Brain pericyte (primary cell): ENCODE measurements around the gene TRAF3.
"Not testable (repeated sequence)": the region's sequence is repeated elsewhere in the genome, so short reads cannot be mapped to it uniquely, and the experiment has no call there.

Experiments used
- DNase-seq: peaks from one replicate; pipeline ENCODE4 v3.0.0-alpha.2; 2012; ENCODE audit warnings: low read depth, low spot score

TRAF3 gene

DNA sequence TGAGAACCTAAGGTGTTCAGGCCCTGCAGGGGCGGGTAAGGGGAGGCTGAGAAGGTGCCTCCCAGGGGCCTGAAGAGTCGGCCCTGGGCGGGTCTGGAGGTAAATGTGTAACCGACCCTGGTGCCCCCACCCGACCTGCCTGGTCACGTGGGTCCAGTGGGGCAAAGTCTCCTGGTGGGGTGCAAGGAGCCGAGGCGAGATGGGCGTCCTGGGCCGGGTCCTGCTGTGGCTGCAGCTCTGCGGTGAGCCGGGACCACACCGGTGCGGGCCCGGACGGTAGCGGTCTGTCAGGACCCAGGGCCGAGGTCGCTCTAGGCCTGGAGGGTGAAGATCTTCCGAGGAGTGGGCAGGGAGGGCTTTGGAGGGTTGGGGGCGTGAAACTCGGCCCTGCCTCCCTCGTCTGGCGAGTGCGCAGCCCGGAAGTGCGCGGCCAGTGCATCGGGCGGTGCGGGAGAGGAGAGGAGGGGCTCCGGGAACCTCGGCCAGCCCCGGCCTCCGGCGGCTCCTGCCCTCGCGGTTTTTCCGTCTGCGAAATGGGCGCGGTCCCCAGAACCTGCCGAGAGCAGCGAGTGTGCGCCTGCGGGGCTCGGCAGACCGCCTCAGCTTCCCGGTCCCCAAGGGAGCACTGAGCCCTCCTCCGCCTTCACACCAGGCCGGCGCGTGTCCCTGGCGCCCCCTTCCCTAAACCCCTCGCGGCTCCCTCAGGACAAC is 145.4 kb downstream of the TRAF3 start, which contains the start of gene AMN:
Gene AMN (plus strand): TSS at position 174 of the 711 bp plus-strand sequence. CDS start 26 bp downstream, at position 200.
- DNase-seq: no peak

DNA sequence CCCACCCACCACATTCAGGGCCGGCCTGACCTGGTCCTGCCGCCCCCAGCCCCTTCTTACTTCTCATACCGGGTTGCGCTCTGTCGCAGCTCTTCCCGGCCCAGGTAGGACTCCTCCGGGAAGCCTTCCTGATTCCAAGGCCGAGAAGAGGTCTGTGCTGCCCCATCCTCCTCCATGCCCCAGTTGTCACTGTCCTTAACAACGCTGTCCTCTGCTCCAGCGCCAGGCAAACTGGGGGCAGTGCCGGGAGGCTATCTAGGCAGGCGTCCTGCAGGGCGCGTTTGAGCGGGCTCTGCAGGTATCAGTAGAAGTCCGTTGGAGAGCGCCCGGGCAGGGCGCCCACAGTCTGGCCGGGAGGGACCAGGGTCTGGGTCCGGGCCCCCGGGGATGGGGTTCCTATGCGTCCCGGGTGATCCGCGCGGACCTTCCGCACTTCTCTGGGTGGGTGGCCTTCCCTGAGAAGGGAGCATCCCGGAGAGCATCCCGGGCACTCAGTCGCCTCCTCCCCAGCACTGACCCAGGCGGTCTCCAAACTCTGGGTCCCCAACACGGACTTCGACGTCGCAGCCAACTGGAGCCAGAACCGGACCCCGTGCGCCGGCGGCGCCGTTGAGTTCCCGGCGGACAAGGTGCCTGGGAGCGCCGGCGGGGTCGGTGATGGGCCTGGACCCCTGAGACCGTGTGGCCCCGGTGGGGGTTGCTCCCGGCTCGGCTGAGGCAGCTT is 146.1 kb downstream of the TRAF3 start:
- DNase-seq: no peak

- DNase-seq: no peak
These were observed 146.8 kb downstream of the TRAF3 start for GRCh38 chr14:102923925-102924486.

DNA sequence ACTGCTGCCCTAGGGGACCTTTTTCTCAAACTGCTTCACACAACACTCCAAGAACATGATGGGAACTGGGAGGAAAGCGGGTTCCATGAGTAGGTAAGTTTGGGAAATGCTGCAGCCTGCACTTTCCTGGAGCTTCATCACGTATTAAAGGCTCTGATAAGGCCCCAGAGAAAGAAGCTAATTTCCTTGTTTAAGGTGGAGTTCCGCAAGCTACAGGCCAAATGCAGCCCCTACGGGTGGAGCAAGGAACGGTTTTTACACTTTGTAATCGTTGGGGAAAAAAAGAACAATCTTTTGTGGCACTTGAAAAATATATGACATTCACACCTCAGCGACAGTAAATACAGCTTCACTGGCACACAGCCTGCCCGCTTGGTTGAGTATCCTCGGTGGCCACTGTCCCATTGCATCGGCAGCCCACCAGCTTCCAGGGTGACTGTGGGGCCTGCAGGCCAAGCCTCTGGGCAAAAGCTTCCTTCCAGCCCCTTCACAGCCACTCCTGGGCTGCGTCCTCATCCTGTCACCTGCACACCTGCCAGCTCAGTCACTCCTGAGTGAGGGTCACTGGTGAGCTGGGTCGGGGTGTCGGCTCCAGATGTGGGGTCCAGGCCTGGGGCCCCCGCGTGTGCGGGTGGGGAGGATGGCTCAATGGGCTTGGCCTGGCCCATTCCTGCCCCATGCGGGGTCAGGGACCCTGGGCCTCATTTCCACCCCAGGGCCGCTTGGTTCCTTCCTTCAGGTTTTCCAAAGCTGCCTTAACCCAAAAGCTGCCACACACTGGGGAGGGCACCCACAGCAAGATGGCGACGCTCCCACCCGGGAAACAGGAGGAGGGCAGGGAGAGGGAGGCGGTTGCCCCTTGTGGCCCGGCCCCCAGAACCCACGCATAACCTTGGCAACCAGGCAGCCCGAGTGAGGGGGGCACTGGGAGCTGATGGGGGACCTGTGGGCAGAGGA is 147.7 kb downstream of the TRAF3 start:
- DNase-seq: no peak

GRCh38 chr14:102925646-102926045 is 148.4 kb downstream of the TRAF3 start:
- DNase-seq: no peak

GRCh38 chr14:102926104-102926503 is 148.9 kb downstream of the TRAF3 start:
- DNase-seq: no peak

DNA sequence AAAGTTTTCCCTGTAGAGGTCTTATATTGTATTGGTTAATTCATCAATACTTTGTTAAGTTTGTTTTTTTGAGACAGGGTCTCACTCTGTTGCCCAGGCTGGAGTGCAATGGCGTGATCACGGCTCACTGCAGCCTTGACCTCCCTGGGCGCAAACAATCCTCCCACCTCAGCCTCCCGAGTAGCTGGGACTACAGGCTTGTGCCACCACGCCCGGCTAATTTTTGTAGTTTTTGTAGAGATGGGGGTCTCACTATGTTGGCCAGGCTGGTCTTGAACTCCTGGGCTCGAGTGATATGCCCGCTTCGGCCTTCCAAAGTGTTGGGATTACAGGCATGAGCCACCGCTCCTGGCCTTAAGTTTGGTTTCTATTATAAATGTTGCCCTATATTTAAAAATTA is 149.6 kb downstream of the TRAF3 start:
- not testable (repeated sequence) for DNase-seq

DNA sequence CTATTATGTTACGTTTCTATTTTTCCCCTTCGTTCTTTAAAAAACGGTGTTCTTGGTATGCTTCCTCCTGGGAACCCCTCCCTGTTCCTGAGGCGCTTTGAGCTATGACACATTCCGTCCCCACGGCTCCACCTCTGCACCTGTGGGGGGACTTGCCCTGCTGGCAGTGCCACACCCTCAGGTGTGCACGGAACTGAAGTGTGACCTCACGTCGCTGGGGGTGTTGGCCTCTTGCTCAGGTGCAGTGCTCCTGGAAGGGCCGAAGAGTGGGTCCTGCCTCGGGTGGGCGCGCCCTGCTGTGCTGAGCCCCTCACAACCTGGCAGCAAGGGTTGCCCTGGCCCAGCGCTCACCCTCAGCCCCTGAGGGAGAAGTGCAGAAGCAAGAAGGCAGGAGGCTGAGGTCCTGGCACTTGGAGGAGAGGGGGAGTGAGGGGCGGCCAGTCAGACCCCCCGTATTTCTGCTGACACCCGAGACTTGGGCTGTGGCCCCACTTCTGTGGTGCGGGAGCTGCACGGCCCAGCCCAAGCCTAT is 150.2 kb downstream of the TRAF3 start:
- DNase-seq: no peak

- no peak for DNase-seq
These were observed 150.7 kb downstream of the TRAF3 start for GRCh38 chr14:102927878-102928411.

DNA sequence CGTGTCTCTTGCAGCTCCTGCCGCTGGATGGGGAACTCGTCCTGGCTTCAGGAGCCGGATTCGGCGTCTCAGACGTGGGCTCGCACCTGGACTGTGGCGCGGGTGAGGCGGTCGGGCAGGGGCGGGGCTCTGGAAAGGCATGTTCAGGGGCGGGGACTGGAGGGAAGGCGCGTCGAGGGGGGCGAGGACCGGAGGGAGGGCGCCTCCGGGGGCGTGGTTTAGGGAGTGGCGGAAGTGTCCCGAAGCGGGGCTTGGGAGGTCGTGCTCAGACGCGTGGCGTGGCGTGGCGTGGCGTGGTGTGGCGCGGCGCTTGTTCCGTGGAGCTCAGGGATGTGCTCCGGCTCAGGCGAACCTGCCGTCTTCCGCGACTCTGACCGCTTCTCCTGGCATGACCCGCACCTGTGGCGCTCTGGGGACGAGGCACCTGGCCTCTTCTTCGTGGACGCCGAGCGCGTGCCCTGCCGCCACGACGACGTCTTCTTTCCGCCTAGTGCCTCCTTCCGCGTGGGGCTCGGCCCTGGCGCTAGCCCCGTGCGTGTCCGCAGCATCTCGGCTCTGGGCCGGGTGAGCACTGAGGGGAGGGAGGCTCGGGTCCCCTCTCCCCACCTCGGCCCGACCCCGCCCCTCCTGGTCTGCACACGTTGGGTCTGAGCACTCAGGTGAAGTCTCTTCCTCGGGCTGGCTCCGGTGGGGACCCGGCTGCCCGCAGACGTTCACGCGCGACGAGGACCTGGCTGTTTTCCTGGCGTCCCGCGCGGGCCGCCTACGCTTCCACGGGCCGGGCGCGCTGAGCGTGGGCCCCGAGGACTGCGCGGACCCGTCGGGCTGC is 151.4 kb downstream of the TRAF3 start:
- DNase-seq: no peak

DNA sequence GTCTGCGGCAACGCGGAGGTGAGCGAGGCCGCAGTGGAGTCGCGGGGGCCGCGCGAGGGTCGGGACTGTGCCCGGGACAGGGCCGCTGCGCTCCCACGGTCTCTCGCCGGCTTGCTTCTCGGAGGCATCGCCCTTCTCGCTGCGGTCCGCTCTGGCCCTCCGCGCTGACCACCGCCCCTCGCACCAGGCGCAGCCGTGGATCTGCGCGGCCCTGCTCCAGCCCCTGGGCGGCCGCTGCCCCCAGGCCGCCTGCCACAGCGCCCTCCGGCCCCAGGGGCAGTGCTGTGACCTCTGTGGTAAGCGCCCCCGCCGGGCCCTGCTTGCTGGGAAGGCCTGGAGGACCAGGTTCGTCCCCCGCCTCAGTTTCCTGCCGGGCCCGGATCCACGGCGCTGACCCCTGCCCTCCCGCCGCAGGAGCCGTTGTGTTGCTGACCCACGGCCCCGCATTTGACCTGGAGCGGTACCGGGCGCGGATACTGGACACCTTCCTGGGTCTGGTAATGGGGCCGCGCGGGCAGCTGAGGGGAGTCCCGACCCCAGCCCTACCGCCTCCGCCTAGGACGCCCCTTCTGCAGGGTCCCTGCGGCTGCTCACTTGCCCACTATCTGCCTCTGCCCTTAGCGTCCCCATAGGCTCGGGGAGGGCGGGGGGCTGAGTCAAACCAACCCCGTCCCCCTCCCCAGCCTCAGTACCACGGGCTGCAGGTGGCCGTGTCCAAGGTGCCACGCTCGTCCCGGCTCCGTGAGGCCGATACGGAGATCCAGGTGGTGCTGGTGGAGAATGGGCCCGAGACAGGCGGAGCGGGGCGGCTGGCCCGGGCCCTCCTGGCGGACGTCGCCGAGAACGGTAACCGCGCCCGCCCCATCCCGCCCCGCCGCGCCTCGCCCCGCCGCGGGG is 152.2 kb downstream of the TRAF3 start:
- no peak for DNase-seq

DNA sequence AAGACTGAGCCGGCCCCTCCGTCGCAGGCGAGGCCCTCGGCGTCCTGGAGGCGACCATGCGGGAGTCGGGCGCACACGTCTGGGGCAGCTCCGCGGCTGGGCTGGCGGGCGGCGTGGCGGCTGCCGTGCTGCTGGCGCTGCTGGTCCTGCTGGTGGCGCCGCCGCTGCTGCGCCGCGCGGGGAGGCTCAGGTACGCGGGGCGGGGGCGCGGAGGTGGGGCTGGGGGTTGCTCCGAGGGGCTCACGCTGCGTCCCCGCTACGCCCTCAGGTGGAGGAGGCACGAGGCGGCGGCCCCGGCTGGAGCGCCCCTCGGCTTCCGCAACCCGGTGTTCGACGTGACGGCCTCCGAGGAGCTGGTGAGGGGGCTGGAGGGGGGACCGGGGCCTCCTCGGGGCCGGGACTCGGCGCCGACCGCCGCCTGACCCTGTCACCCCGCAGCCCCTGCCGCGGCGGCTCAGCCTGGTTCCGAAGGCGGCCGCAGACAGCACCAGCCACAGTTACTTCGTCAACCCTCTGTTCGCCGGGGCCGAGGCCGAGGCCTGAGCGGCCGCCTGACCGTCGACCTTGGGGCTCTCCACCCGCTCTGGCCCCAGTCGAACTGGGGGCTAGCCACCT is 153.0 kb downstream of the TRAF3 start:
- no peak for DNase-seq

GRCh38 chr14:102930753-102931579 is 153.7 kb downstream of the TRAF3 start:
- DNase-seq: no peak

- no peak for DNase-seq
These were observed 154.5 kb downstream of the TRAF3 start for GRCh38 chr14:102931580-102932285.

- DNase-seq: no peak
These were observed 155.4 kb downstream of the TRAF3 start for GRCh38 chr14:102932484-102933248.

- no peak for DNase-seq
These were observed 156.5 kb downstream of the TRAF3 start for GRCh38 chr14:102933618-102934231.
